ENCODE measurements around the gene ZSCAN22.

- TF ChIP-seq CTCF (conservative IDR thresholded peaks at IDR 0.05; ENCODE audit: low read depth in 2 of 2) (no peak), EZH2 (IDR thresholded peaks at IDR 0.05; ENCODE audit: low read depth, unreplicated experiment) (no peak), CREB1 (CRISPR knock-in tag; IDR thresholded peaks at IDR 0.05; ENCODE audit: low read depth) (no peak), ZNF331 (CRISPR knock-in tag; IDR thresholded peaks at IDR 0.05; ENCODE audit: low read depth) (no peak), POLR2AphosphoS5 (IDR thresholded peaks at IDR 0.05; ENCODE audit: low read depth) (no peak), ZNF114 (CRISPR knock-in tag; IDR thresholded peaks at IDR 0.05) (no peak), JUNB (IDR thresholded peaks at IDR 0.05; ENCODE audit: unreplicated experiment) (no peak), ZNF462 (CRISPR knock-in tag; IDR thresholded peaks at IDR 0.05) (no peak), EZH2phosphoT487 (IDR thresholded peaks at IDR 0.05; ENCODE audit: unreplicated experiment) (no peak), STAT1 (IDR thresholded peaks at IDR 0.05; ENCODE audit: unreplicated experiment) (no peak)
- TF ChIP-seq, protein P1, sequence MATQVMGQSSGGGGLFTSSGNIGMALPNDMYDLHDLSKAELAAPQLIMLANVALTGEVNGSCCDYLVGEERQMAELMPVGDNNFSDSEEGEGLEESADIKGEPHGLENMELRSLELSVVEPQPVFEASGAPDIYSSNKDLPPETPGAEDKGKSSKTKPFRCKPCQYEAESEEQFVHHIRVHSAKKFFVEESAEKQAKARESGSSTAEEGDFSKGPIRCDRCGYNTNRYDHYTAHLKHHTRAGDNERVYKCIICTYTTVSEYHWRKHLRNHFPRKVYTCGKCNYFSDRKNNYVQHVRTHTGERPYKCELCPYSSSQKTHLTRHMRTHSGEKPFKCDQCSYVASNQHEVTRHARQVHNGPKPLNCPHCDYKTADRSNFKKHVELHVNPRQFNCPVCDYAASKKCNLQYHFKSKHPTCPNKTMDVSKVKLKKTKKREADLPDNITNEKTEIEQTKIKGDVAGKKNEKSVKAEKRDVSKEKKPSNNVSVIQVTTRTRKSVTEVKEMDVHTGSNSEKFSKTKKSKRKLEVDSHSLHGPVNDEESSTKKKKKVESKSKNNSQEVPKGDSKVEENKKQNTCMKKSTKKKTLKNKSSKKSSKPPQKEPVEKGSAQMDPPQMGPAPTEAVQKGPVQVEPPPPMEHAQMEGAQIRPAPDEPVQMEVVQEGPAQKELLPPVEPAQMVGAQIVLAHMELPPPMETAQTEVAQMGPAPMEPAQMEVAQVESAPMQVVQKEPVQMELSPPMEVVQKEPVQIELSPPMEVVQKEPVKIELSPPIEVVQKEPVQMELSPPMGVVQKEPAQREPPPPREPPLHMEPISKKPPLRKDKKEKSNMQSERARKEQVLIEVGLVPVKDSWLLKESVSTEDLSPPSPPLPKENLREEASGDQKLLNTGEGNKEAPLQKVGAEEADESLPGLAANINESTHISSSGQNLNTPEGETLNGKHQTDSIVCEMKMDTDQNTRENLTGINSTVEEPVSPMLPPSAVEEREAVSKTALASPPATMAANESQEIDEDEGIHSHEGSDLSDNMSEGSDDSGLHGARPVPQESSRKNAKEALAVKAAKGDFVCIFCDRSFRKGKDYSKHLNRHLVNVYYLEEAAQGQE (IDR thresholded peaks at IDR 0.05; ENCODE audit: unreplicated experiment), result no peak
- TF ChIP-seq, protein P2, sequence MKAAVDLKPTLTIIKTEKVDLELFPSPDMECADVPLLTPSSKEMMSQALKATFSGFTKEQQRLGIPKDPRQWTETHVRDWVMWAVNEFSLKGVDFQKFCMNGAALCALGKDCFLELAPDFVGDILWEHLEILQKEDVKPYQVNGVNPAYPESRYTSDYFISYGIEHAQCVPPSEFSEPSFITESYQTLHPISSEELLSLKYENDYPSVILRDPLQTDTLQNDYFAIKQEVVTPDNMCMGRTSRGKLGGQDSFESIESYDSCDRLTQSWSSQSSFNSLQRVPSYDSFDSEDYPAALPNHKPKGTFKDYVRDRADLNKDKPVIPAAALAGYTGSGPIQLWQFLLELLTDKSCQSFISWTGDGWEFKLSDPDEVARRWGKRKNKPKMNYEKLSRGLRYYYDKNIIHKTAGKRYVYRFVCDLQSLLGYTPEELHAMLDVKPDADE (IDR thresholded peaks at IDR 0.05), result no peak
These were observed 25.4 kb downstream of the ZSCAN22 start for GRCh38 chr19:58351990-58352755.

All from GM23338 (cell line).